Measurements from ENCODE around the gene TCL1A. TPM values are rescaled to one million over a fixed set of nuclear protein-coding genes. Genes with fewer than 3 reads are reported as not detected.

Gene TCL1A
- total RNA-seq, 1 experiment from 2014 or later = 0.30 TPM

DNA sequence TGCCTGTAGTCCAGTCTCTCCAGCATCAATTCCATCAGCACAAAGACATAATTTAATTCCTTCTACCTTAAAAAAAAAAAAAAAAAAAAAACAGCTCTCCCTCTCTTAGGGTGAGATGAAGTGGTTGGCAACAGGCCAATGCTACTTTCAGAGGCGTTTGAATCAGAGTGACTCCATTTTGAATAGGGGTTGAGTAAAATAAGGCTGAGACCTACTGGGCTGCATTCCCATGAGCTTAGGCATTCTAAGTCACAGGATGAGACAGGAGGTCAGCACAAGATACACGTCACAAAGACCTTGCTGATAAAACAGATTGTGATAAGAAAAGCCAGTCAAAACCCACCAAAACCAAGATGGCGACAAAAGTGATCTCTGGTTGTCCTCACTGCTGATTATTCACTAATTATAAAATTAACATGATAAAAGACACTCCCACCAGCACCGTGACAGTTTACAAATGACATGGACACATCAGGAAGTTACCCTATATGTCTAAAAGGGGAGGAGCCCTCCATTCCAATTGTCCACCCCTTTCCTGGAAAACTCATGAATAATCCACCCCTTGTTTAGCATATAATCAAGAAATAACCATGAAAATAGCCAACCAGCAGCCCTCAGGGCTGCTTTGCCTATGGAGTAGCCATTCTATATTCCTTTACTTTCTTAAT, 34.6 kb downstream of the TCL1A start:
- no peaks in the 10 kb centered on the region for H3K4me1 ChIP-seq (ENCODE audit: control insufficient read depth in 1 of 2, insufficient read depth in 2 of 2, low read length in 2 of 2)
- H2AFZ ChIP-seq (ENCODE audit: low read depth, low read length, poor library complexity, severe bottlenecking) = no peak overlapping the region
- ATAC-seq (no peak), DNase-seq (ENCODE audit: low read depth, low spot score) (no peak)
- no peaks in the 10 kb centered on the region for H4K20me1 ChIP-seq (ENCODE audit: insufficient read depth)
- no TSS peak for BruUV-seq (replicated peaks)
- peaks cover 31% of the 10 kb centered on the region for H3K27me3 ChIP-seq (ENCODE audit: insufficient read depth, low read length)
- H3K9me3 ChIP-seq (ENCODE audit: control insufficient read depth in 1 of 2, insufficient read depth in 1 of 2, low read depth in 1 of 2, low read length in 2 of 2) = no peaks in the 10 kb centered on the region
- CTCF ChIA-PET = interaction anchor here (1.0 to 1.3 kb wide), 2 partner anchors 113 to 118 kb away, joined by 3 to 4 read pairs; no protein-coding TSS in a partner anchor
- POLR2A ChIA-PET = no interaction called here
- intact Hi-C loops (cut with micrococcal nuclease) = no loop called here
- H3K27ac ChIP-seq (ENCODE audit: low read depth, low read length) = no peak overlapping the region
- no peaks in the 10 kb centered on the region for H3K79me2 ChIP-seq (ENCODE audit: insufficient read depth, low read length)
- no peak overlapping the region for H3K9ac ChIP-seq (ENCODE audit: low read length)
- RAD21 ChIA-PET (ENCODE audit: low non-redundant PET in 1 of 2, low total read pairs in 2 of 2, uncharacterized antibody in 2 of 2, unreplicated experiment in 2 of 2) = no interaction called here
- H3K9me2 ChIP-seq (ENCODE audit: insufficient read depth) = no peaks in the 10 kb centered on the region
- H3K36me3 ChIP-seq (ENCODE audit: control insufficient read depth in 1 of 2, insufficient read depth in 2 of 2, low read length in 2 of 2) = no peaks in the 10 kb centered on the region
- H3K4me2 ChIP-seq (ENCODE audit: low read length) = no peak overlapping the region
- no peak overlapping the region for H3K4me3 ChIP-seq (replicated peaks in 1 of 2; ENCODE audit: low read depth in 1 of 2, low read length in 2 of 2)
- TF ChIP-seq SIN3A (IDR thresholded peaks at IDR 0.05; ENCODE audit: low read depth) = no peak
- TF ChIP-seq, protein P1, sequence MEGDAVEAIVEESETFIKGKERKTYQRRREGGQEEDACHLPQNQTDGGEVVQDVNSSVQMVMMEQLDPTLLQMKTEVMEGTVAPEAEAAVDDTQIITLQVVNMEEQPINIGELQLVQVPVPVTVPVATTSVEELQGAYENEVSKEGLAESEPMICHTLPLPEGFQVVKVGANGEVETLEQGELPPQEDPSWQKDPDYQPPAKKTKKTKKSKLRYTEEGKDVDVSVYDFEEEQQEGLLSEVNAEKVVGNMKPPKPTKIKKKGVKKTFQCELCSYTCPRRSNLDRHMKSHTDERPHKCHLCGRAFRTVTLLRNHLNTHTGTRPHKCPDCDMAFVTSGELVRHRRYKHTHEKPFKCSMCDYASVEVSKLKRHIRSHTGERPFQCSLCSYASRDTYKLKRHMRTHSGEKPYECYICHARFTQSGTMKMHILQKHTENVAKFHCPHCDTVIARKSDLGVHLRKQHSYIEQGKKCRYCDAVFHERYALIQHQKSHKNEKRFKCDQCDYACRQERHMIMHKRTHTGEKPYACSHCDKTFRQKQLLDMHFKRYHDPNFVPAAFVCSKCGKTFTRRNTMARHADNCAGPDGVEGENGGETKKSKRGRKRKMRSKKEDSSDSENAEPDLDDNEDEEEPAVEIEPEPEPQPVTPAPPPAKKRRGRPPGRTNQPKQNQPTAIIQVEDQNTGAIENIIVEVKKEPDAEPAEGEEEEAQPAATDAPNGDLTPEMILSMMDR (IDR thresholded peaks at IDR 0.05 in 2 of 3, conservative IDR thresholded peaks at IDR 0.05 in 1 of 3; ENCODE audit: borderline replicate concordance in 1 of 3, insufficient read depth in 1 of 3, low read depth in 2 of 3, low read length in 2 of 3) = no peak
- TF ChIP-seq JUND (IDR thresholded peaks at IDR 0.05) = no peak
- TF ChIP-seq FOSL1 (IDR thresholded peaks at IDR 0.05; ENCODE audit: low read depth) = no peak
- TF ChIP-seq, protein P2, sequence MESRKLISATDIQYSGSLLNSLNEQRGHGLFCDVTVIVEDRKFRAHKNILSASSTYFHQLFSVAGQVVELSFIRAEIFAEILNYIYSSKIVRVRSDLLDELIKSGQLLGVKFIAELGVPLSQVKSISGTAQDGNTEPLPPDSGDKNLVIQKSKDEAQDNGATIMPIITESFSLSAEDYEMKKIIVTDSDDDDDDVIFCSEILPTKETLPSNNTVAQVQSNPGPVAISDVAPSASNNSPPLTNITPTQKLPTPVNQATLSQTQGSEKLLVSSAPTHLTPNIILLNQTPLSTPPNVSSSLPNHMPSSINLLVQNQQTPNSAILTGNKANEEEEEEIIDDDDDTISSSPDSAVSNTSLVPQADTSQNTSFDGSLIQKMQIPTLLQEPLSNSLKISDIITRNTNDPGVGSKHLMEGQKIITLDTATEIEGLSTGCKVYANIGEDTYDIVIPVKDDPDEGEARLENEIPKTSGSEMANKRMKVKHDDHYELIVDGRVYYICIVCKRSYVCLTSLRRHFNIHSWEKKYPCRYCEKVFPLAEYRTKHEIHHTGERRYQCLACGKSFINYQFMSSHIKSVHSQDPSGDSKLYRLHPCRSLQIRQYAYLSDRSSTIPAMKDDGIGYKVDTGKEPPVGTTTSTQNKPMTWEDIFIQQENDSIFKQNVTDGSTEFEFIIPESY (IDR thresholded peaks at IDR 0.05; ENCODE audit: extremely low read depth, insufficient replicate concordance, low read length) = no peak
- no peak for TF ChIP-seq POLR2AphosphoS5 (IDR thresholded peaks at IDR 0.05; ENCODE audit: low read depth, low read length)
- TF ChIP-seq EGR1 (IDR thresholded peaks at IDR 0.05; ENCODE audit: low read depth) = no peak
- TF ChIP-seq EZH2 (IDR thresholded peaks at IDR 0.05) = no peak
- TF ChIP-seq RAD21 (IDR thresholded peaks at IDR 0.05; ENCODE audit: low read depth) = no peak
- no peak for TF ChIP-seq SP1 (IDR thresholded peaks at IDR 0.05; ENCODE audit: low read depth)
- TF ChIP-seq CBX3 (IDR thresholded peaks at IDR 0.05; ENCODE audit: low read depth) = no peak
- TF ChIP-seq EZH2phosphoT487 (IDR thresholded peaks at IDR 0.05; ENCODE audit: borderline replicate concordance) = no peak

All from HCT116 (cell line).